H9 (cell line): ENCODE measurements around the gene CAMKK1. TPM values are rescaled to one million over a fixed set of nuclear protein-coding genes. Genes with fewer than 3 reads are reported as not detected.

ENCODE experiments used
- DNase-seq: peaks from one replicate; pipeline ENCODE4 v3.0.0-alpha.2; 2017
- H2AFZ ChIP-seq: one replicate; pipeline ENCODE4 v1.6.1; 2013; ENCODE audit warnings: mild to moderate bottlenecking, low read length, control low read depth, moderate library complexity
- H2AK5ac ChIP-seq: 2 replicates; pipeline ENCODE4 v1.6.1; 2013; ENCODE audit warnings: low read length, control low read depth, mixed read lengths; ENCODE audit not compliant: insufficient read length
- H2BK120ac ChIP-seq: one replicate; pipeline ENCODE4 v1.6.1; 2013; ENCODE audit warnings: low read depth, mild to moderate bottlenecking, low read length, control low read depth, inconsistent platforms; ENCODE audit not compliant: poor library complexity, severe bottlenecking
- H2BK12ac ChIP-seq: 2 replicates; pipeline ENCODE4 v1.6.1; 2013; ENCODE audit warnings: low read length, control low read depth, mixed read lengths, low read depth; ENCODE audit not compliant: insufficient read length
- H2BK15ac ChIP-seq: 2 replicates; pipeline ENCODE4 v1.6.1; 2013; ENCODE audit warnings: low read depth, low read length, control low read depth
- H2BK20ac ChIP-seq: one replicate; pipeline ENCODE4 v1.6.1; 2013; ENCODE audit warnings: low read depth, mild to moderate bottlenecking, low read length, control low read depth, inconsistent platforms; ENCODE audit not compliant: poor library complexity, severe bottlenecking
- H2BK5ac ChIP-seq: 2 replicates; pipeline ENCODE4 v1.6.1; 2013; ENCODE audit warnings: low read length, control low read depth, mixed read lengths; ENCODE audit not compliant: insufficient read length
- H3K14ac ChIP-seq: 2 replicates; pipeline ENCODE4 v1.6.1; 2013; ENCODE audit warnings: low read length, control low read depth; ENCODE audit not compliant: insufficient read depth
- H3K18ac ChIP-seq: 2 replicates; pipeline ENCODE4 v1.6.1; 2013; ENCODE audit warnings: low read depth, mild to moderate bottlenecking, mixed read lengths, low read length, control low read depth; ENCODE audit not compliant: insufficient read length
- H3K23ac ChIP-seq: 2 replicates; pipeline ENCODE4 v1.6.1; 2013; ENCODE audit warnings: low read length, control low read depth, mixed read lengths, low read depth; ENCODE audit not compliant: insufficient read length
- H3K23me2 ChIP-seq: 2 replicates; pipeline ENCODE4 v1.6.1; 2013; ENCODE audit warnings: low read depth, mild to moderate bottlenecking, mixed read lengths, low read length, control low read depth; ENCODE audit not compliant: insufficient read length, poor library complexity, severe bottlenecking
- H3K27ac ChIP-seq: 2 replicates; pipeline ENCODE4 v1.5.1; 2013; ENCODE audit warnings: low read length, control low read depth, mixed read lengths, low read depth; ENCODE audit not compliant: insufficient read length
- H3K27me3 ChIP-seq: 2 replicates; pipeline ENCODE4 v1.6.1; 2013; ENCODE audit warnings: low read length, control low read depth, inconsistent platforms; ENCODE audit not compliant: insufficient read depth
- H3K4ac ChIP-seq: 2 replicates; pipeline ENCODE4 v1.6.1; 2013; ENCODE audit warnings: low read depth, mild to moderate bottlenecking, control low read depth, inconsistent platforms, low read length, moderate library complexity
- H3K4me1 ChIP-seq: 2 replicates; pipeline ENCODE4 v1.6.1; 2013; ENCODE audit warnings: low read length, control low read depth, inconsistent platforms; ENCODE audit not compliant: insufficient read depth
- H3K4me2 ChIP-seq: 2 replicates; pipeline ENCODE4 v1.6.1; 2013; ENCODE audit warnings: low read length, control low read depth, mixed read lengths; ENCODE audit not compliant: insufficient read length, insufficient read depth
- H3K56ac ChIP-seq: 2 replicates; pipeline ENCODE4 v1.6.1; 2013; ENCODE audit warnings: low read depth, mild to moderate bottlenecking, mixed read lengths, low read length, control low read depth; ENCODE audit not compliant: insufficient read length
- H3K79me1 ChIP-seq: 2 replicates; pipeline ENCODE4 v1.6.1; 2013; ENCODE audit warnings: low read depth, mild to moderate bottlenecking, moderate library complexity, low read length, control low read depth, inconsistent platforms; ENCODE audit not compliant: insufficient read depth, poor library complexity, severe bottlenecking
- H3K79me2 ChIP-seq: 2 replicates; pipeline ENCODE4 v1.6.1; 2013; ENCODE audit warnings: low read length, control low read depth, inconsistent platforms; ENCODE audit not compliant: insufficient read depth
- H3K9ac ChIP-seq: 2 replicates; pipeline ENCODE4 v1.6.1; 2013; ENCODE audit warnings: low read length, control low read depth, mixed read lengths; ENCODE audit not compliant: insufficient read length; ENCODE audit errors: extremely low read depth
- H3K9me3 ChIP-seq: one replicate; pipeline ENCODE4 v1.6.1; 2013; ENCODE audit warnings: low read depth, low read length, inconsistent platforms; ENCODE audit not compliant: control insufficient read depth
- H3T11ph ChIP-seq: one replicate; pipeline ENCODE4 v1.6.1; 2013; ENCODE audit warnings: mild to moderate bottlenecking, low read length, control low read depth, inconsistent platforms
- H4K20me1 ChIP-seq: one replicate; pipeline ENCODE4 v1.6.1; 2013; ENCODE audit not compliant: control insufficient read depth, insufficient read length, insufficient read depth
- H4K5ac ChIP-seq: 2 replicates; pipeline ENCODE4 v1.6.1; 2013; ENCODE audit warnings: low read depth, mild to moderate bottlenecking, mixed read lengths, low read length, control low read depth; ENCODE audit not compliant: insufficient read length
- H4K8ac ChIP-seq: replicated peaks from 2 replicates; pipeline ENCODE4 v1.6.1; 2013; ENCODE audit warnings: low read length, control low read depth, mixed read lengths, low read depth; ENCODE audit not compliant: insufficient read length
- H4K91ac ChIP-seq: 2 replicates; pipeline ENCODE4 v1.6.1; 2013; ENCODE audit warnings: low read depth, mild to moderate bottlenecking, moderate library complexity, mixed read lengths, low read length, control low read depth; ENCODE audit not compliant: insufficient read length
- H3K27ac Mint-ChIP-seq, 3 experiments: 2 replicates in 2 of 3; 3 replicates in 1 of 3; pipeline ENCODE4 v1.8.0; 2020 to 2021; ENCODE audit warnings: mixed read lengths in 3 of 3, mild to moderate bottlenecking in 1 of 3, moderate library complexity in 1 of 3
- H3K27me3 Mint-ChIP-seq: 2 replicates; pipeline ENCODE4 v1.8.0; 2021; ENCODE audit warnings: low read depth, mild to moderate bottlenecking, moderate library complexity, mixed read lengths
- H3K36me3 Mint-ChIP-seq, 3 experiments: 2 replicates in 2 of 3; 3 replicates in 1 of 3; pipeline ENCODE4 v1.8.0; 2020 to 2021; ENCODE audit warnings: low read depth in 3 of 3, mixed read lengths in 3 of 3; ENCODE audit not compliant: insufficient read depth in 1 of 3
- H3K4me1 Mint-ChIP-seq, 2 experiments: 2 replicates each; pipeline ENCODE4 v1.8.0; 2020; ENCODE audit warnings: mixed read lengths in 2 of 2
- H3K4me3 Mint-ChIP-seq, 2 experiments: 2 replicates in 1 of 2; 3 replicates in 1 of 2; pipeline ENCODE4 v1.8.0; 2020 to 2021; ENCODE audit warnings: mild to moderate bottlenecking in 2 of 2, mixed read lengths in 2 of 2, moderate library complexity in 1 of 2
- H3K9me3 Mint-ChIP-seq, 2 experiments: 2 replicates in 1 of 2; 3 replicates in 1 of 2; pipeline ENCODE4 v1.8.0; 2020; ENCODE audit warnings: mild to moderate bottlenecking in 2 of 2, mixed read lengths in 2 of 2, moderate library complexity in 1 of 2
- WGBS: extraction: QIAGEN DNeasy Blood & Tissue Kit; methylation state at CpG from one replicate; pipeline ENCODE4 v1.1.7; 2013; ENCODE audit warnings: missing lambda C conversion rate, low lambda C conversion rate, mixed read lengths; ENCODE audit not compliant: insufficient read length; ENCODE audit errors: extremely low coverage; 5-methylcytosine and 5-hydroxymethylcytosine counted together
- total RNA-seq: library from RNA; stranded (reverse); gene quantifications from 2 replicates; pipeline ENCODE4 v1.2.1, GENCODE V29; 2021
- TF ChIP-seq, protein P1 (sequence below): fragments of 200-600 bp; sonication (generic); conservative IDR thresholded peaks from 3 replicates; pipeline ENCODE4 v1.8.0; 2021; ENCODE audit warnings: antibody characterized with exemption, mild to moderate bottlenecking

The CAMKK1 gene
- total RNA-seq, 1 experiment from 2014 or later, result 6.7 TPM

DNA sequence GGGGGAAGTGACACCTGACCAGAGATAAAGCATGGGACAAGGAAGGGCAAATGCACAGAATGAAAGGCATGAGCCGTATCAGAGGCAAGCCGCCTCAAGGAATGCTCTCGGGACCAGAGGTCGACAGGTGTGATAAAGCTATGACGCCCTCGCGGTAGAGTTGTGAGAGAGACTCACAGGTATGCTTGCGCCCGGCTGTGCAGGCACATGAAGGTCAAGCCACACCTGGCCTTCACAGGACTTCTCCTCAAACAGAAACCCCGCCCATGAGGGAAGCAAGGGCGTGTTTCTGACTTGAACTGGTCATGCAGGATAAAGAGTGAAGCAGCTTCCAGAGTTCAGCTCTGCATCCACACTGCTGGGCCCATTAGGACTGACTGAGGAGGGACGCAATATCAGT lies 54.6 kb downstream of the CAMKK1 start:
- Histone ChIP-seq H3K9me3 (no peaks in the 10 kb centered on the region), H3K4ac (no peak overlapping the region), H3K18ac (no peak overlapping the region), H2BK12ac (no peak overlapping the region), H3K27me3 (no peaks in the 10 kb centered on the region), H2BK20ac (no peak overlapping the region), H3K23ac (no peak overlapping the region), H2AFZ (no peak overlapping the region), H3K4me2 (no peak overlapping the region), H3K9ac (no peak overlapping the region), H3K79me2 (0 out of 2 replicates have a peak, but pooled peaks cover 2% of the 10 kb centered on the region), H3T11ph (no peak overlapping the region), H3K4me1 (no peaks in the 10 kb centered on the region), H3K79me1 (peaks cover 6% of the 10 kb centered on the region), H4K8ac (no peak overlapping the region), H3K14ac (no peak overlapping the region), H3K27ac (no peak overlapping the region), H4K5ac (no peak overlapping the region), H4K20me1 (no peaks in the 10 kb centered on the region), H2BK120ac (no peak overlapping the region), H3K56ac (no peak overlapping the region), H2AK5ac (no peak overlapping the region), H2BK5ac (no peak overlapping the region), H2BK15ac (no peak overlapping the region), H3K23me2 (no peaks in the 10 kb centered on the region), H4K91ac (no peak overlapping the region)
- peaks cover 1% of the 10 kb centered on the region; the same call in 1 of the 2 replicates for H3K27me3 Mint-ChIP-seq
- H3K4me1 Mint-ChIP-seq, result no peaks in the 10 kb centered on the region
- peaks cover 24 to 88% (median 77%) of the 10 kb centered on the region in 3 experiments; a peak in 6 of 7 replicates for H3K36me3 Mint-ChIP-seq
- no peak overlapping the region for H3K4me3 Mint-ChIP-seq
- H3K27ac Mint-ChIP-seq, result peak overlapping the region; percentile 11 to 30 (median 29); a peak in 3 of 7 replicates
- TF ChIP-seq, protein P1, sequence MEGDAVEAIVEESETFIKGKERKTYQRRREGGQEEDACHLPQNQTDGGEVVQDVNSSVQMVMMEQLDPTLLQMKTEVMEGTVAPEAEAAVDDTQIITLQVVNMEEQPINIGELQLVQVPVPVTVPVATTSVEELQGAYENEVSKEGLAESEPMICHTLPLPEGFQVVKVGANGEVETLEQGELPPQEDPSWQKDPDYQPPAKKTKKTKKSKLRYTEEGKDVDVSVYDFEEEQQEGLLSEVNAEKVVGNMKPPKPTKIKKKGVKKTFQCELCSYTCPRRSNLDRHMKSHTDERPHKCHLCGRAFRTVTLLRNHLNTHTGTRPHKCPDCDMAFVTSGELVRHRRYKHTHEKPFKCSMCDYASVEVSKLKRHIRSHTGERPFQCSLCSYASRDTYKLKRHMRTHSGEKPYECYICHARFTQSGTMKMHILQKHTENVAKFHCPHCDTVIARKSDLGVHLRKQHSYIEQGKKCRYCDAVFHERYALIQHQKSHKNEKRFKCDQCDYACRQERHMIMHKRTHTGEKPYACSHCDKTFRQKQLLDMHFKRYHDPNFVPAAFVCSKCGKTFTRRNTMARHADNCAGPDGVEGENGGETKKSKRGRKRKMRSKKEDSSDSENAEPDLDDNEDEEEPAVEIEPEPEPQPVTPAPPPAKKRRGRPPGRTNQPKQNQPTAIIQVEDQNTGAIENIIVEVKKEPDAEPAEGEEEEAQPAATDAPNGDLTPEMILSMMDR, result no peak
- no peak for DNase-seq
- no peaks in the 10 kb centered on the region for H3K9me3 Mint-ChIP-seq
- WGBS, result no CpG with 5 or more reads among the region's 12 CpGs
